ENCODE results near the gene ABCD1.

GRCh38 chrX:153744210-153745066 lies 19.8 kb downstream of the ABCD1 start:
- TF ChIP-seq POLR2A (IDR thresholded peaks at IDR 0.05) (no peak), CTCF (IDR thresholded peaks at IDR 0.05) (peak in 1 of 5 experiments; percentile 9), EP300 (IDR thresholded peaks at IDR 0.05) (no peak)

Data from tibial nerve (tissue), 4 donors.